ENCODE results near the gene NTRK1.
A peak's percentile ranks its signal among the peaks of the same experiment; 100 is the strongest.

The NTRK1 gene

DNA sequence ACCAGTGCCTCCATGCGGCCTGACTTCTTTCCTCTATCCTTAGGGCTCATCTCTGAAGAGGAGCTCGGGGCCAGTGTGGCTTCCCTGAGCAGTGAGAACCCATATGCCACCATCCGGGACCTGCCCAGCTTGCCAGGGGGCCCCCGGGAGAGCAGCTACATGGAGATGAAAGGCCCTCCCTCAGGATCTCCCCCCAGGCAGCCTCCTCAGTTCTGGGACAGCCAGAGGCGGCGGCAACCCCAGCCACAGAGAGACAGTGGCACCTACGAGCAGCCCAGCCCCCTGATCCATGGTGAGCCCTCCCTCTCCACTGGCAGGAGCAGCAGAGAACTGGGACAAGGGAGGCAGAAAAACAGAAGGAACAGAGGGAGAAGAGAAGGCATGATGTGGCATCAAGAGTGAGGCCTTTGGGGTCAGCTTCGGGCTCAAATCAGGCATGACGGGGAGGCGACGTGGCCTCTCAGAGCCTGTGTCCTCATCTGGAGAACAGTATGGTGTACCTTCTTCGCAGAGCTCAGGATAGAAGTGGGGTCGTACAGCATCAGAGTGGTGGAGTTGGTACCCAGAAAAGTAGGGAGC is 53.2 kb downstream of the NTRK1 start:
- WGBS (ENCODE audit: insufficient coverage) = 95% methylated on average over 13 of the region's 13 CpGs
- Histone ChIP-seq H3K27me3 (replicated peaks in 2 of 5; ENCODE audit: control insufficient read depth in 4 of 5, insufficient read depth in 5 of 5, low read length in 4 of 5) (no peaks in the 10 kb centered on the region), H3K36me3 (ENCODE audit: control insufficient read depth in 4 of 4, insufficient read depth in 4 of 4, low read length in 3 of 4) (peaks cover 0 to 57% (median 15%) of the 10 kb centered on the region in 4 experiments), H3K27ac (ENCODE audit: insufficient read depth in 1 of 2, low read depth in 1 of 2, low read length in 2 of 2, poor library complexity in 1 of 2, severe bottlenecking in 2 of 2) (peak overlapping the region in 1 of 2 experiments; percentile 58), H3K4me1 (ENCODE audit: control extremely low read depth in 1 of 4, control insufficient read depth in 4 of 4, insufficient read depth in 4 of 4, low read length in 3 of 4) (peaks cover 0 to 38% (median 12%) of the 10 kb centered on the region in 4 experiments), H3K4me3 (ENCODE audit: control insufficient read depth in 1 of 7, extremely low read depth in 1 of 7, insufficient read depth in 4 of 7, low read depth in 2 of 7, low read length in 6 of 7) (peak overlapping the region in 1 of 7 experiments; percentile 23), H3K9me3 (ENCODE audit: control extremely low read depth in 1 of 5, control insufficient read depth in 4 of 5, insufficient read depth in 2 of 5, low read depth in 1 of 5, low read length in 4 of 5) (no peaks in the 10 kb centered on the region)
- POLR2A ChIA-PET = no interaction called here
- no peak for DNase-seq
- CTCF ChIA-PET = interaction anchor here (0.6 to 5.9 kb wide), 5 partner anchors 8 to 160 kb away, joined by 3 to 48 read pairs (median 4); partner anchors contain the start of gene LRRC71

DNA sequence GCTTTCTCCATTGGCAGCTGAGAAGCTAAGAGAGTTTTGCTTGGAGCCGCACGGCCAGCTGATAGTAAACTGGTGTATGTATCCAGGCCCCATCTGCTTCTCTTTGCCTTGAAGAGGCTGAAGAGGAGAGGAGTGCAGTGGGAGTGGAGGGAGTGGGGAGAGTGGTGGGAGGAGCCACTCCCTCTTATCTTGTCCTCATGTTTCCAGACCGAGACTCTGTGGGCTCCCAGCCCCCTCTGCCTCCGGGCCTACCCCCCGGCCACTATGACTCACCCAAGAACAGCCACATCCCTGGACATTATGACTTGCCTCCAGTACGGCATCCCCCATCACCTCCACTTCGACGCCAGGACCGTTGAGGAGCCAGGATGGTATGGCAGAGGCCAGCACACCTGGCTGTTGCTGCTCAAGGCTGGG is 53.8 kb downstream of the NTRK1 start:
- DNase-seq = no peak
- H3K36me3 ChIP-seq (ENCODE audit: control insufficient read depth in 4 of 4, insufficient read depth in 4 of 4, low read length in 3 of 4) = peaks cover 0 to 52% (median 15%) of the 10 kb centered on the region in 4 experiments
- H3K4me1 ChIP-seq (ENCODE audit: control extremely low read depth in 1 of 4, control insufficient read depth in 4 of 4, insufficient read depth in 4 of 4, low read length in 3 of 4) = peaks cover 0 to 38% (median 12%) of the 10 kb centered on the region in 4 experiments
- ChIA-PET CTCF (interaction anchor here (5.9 kb wide), 1 partner anchor 8 kb away, joined by 48 read pairs; the partner anchor contains the start of gene LRRC71), POLR2A (no interaction called here)
- H3K9me3 ChIP-seq (ENCODE audit: control extremely low read depth in 1 of 5, control insufficient read depth in 4 of 5, insufficient read depth in 2 of 5, low read depth in 1 of 5, low read length in 4 of 5) = no peaks in the 10 kb centered on the region
- no peaks in the 10 kb centered on the region for H3K27me3 ChIP-seq (replicated peaks in 2 of 5; ENCODE audit: control insufficient read depth in 4 of 5, insufficient read depth in 5 of 5, low read length in 4 of 5)
- peak overlapping the region in 1 of 2 experiments; percentile 58 for H3K27ac ChIP-seq (ENCODE audit: insufficient read depth in 1 of 2, low read depth in 1 of 2, low read length in 2 of 2, poor library complexity in 1 of 2, severe bottlenecking in 2 of 2)
- 96% methylated on average over 9 of the region's 9 CpGs for WGBS (ENCODE audit: insufficient coverage)
- H3K4me3 ChIP-seq (ENCODE audit: control insufficient read depth in 1 of 7, extremely low read depth in 1 of 7, insufficient read depth in 4 of 7, low read depth in 2 of 7, low read length in 6 of 7) = no peak overlapping the region

DNA sequence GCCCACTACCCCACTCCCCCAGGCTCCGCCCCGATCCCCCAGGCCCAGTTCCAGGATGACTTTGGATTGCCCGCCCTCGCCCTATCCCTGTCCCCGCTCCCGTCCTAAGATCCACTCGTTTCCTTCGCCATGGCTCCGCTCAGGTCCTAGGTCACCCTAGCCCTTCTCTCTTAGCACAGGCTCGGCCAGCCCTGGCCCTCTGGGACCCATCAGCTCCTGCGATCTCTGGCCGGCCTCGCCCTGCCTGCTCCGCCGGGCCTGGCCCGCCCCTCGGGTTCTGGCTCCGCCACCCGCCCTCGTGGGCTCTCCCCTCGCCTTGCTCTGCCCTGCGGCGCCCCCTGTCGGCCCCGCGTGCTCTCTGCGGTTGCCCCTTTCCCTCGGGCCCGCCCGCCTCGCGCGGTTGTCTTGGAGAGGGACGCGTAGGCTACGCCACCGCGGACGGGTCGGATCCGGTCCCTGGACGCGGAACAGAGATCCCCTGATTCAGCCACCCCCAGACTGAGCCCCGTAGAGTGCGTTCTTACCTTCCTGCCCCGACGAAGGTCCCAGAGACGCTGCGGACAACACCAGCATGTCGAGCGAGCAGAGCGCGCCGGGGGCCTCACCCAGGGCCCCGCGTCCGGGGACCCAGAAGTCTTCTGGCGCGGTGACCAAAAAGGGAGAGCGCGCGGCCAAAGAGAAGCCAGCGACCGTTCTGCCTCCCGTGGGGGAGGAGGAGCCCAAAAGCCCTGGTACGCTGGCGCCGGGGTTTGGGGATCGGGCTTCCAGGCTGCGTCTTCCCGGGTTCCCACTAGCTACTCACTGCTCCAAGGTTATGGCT is 59.8 kb downstream of the NTRK1 start, which contains the start of gene LRRC71:
TSS of gene LRRC71 (plus strand) at position 400 of the 820 bp plus-strand sequence. CDS start at position 572, 172 bp downstream.
- DNase-seq = peak; percentile 82 to 87 (median 84)
- 10% methylated on average over 60 of the region's 71 CpGs for WGBS (ENCODE audit: insufficient coverage)
- H3K4me1 ChIP-seq (ENCODE audit: control extremely low read depth in 1 of 4, control insufficient read depth in 4 of 4, insufficient read depth in 4 of 4, low read length in 3 of 4) = peaks cover 0 to 27% (median 17%) of the 10 kb centered on the region in 4 experiments
- H3K4me3 ChIP-seq (ENCODE audit: control insufficient read depth in 1 of 7, extremely low read depth in 1 of 7, insufficient read depth in 4 of 7, low read depth in 2 of 7, low read length in 6 of 7) = peak within 1 kb of the TSS in 4 of 7 experiments; percentile 8 to 50 (median 37)
- H3K36me3 ChIP-seq (ENCODE audit: control insufficient read depth in 4 of 4, insufficient read depth in 4 of 4, low read length in 3 of 4) = peaks cover 0 to 15% (median under 1%) of the 10 kb centered on the region in 4 experiments
- POLR2A ChIA-PET = interaction anchor here (0.7 kb wide), 2 partner anchors 164 to 386 kb away, joined by 3 to 5 read pairs; no protein-coding TSS in a partner anchor
- CTCF ChIA-PET = interaction anchor here (0.8 to 14.3 kb wide), 11 partner anchors 8 to 231 kb away, joined by 3 to 201 read pairs (median 4); partner anchors contain the start of gene PEAR1
- H3K27ac ChIP-seq (ENCODE audit: insufficient read depth in 1 of 2, low read depth in 1 of 2, low read length in 2 of 2, poor library complexity in 1 of 2, severe bottlenecking in 2 of 2) = no peak within 1 kb of the TSS
- no peaks in the 10 kb centered on the region for H3K9me3 ChIP-seq (ENCODE audit: control extremely low read depth in 1 of 5, control insufficient read depth in 4 of 5, insufficient read depth in 2 of 5, low read depth in 1 of 5, low read length in 4 of 5)
- H3K27me3 ChIP-seq (replicated peaks in 2 of 5; ENCODE audit: control insufficient read depth in 4 of 5, insufficient read depth in 5 of 5, low read length in 4 of 5) = peaks cover 12 to 56% (median 39%) of the 10 kb centered on the region in 5 experiments

DNA sequence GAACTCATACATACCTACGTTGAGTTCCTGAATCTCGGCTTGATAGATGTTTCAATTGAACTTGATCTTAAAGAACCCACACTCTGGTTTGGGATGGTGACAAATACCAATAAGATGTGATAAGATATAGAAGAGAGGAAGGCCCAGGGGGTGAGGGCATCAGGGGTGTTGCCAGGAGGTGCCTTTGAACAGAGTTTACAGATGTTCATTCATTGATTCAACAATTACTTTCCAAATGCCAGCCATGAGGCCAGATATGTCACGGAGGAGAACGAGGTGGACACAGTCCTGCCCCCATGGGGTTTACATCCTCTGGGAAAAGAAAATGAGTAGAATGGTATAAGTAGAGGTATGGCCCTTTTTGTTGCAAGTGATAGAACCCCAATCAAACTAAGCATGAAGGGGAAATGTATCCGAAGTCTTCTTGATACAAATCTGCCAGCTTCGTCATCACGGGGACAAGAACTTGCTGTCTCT is 60.4 kb downstream of the NTRK1 start:
- CTCF ChIA-PET = interaction anchor here (1.2 to 14.3 kb wide), 9 partner anchors 9 to 232 kb away, joined by 3 to 201 read pairs (median 5); partner anchors contain the start of gene PEAR1
- H3K9me3 ChIP-seq (ENCODE audit: control extremely low read depth in 1 of 5, control insufficient read depth in 4 of 5, insufficient read depth in 2 of 5, low read depth in 1 of 5, low read length in 4 of 5) = no peaks in the 10 kb centered on the region
- H3K4me1 ChIP-seq (ENCODE audit: control extremely low read depth in 1 of 4, control insufficient read depth in 4 of 4, insufficient read depth in 4 of 4, low read length in 3 of 4) = peaks cover 0 to 33% (median 23%) of the 10 kb centered on the region in 4 experiments
- peaks cover 0 to 9% (median 0%) of the 10 kb centered on the region in 4 experiments for H3K36me3 ChIP-seq (ENCODE audit: control insufficient read depth in 4 of 4, insufficient read depth in 4 of 4, low read length in 3 of 4)
- no peak for DNase-seq
- peaks cover 12 to 58% (median 40%) of the 10 kb centered on the region in 5 experiments for H3K27me3 ChIP-seq (replicated peaks in 2 of 5; ENCODE audit: control insufficient read depth in 4 of 5, insufficient read depth in 5 of 5, low read length in 4 of 5)
- 62% methylated on average over 7 of the region's 7 CpGs for WGBS (ENCODE audit: insufficient coverage)
- peak overlapping the region in 1 of 7 experiments; percentile 50 for H3K4me3 ChIP-seq (ENCODE audit: control insufficient read depth in 1 of 7, extremely low read depth in 1 of 7, insufficient read depth in 4 of 7, low read depth in 2 of 7, low read length in 6 of 7)
- POLR2A ChIA-PET = interaction anchor here (0.7 kb wide), 1 partner anchor 164 kb away, joined by 3 read pairs; no protein-coding TSS in a partner anchor
- H3K27ac ChIP-seq (ENCODE audit: insufficient read depth in 1 of 2, low read depth in 1 of 2, low read length in 2 of 2, poor library complexity in 1 of 2, severe bottlenecking in 2 of 2) = no peak overlapping the region

DNA sequence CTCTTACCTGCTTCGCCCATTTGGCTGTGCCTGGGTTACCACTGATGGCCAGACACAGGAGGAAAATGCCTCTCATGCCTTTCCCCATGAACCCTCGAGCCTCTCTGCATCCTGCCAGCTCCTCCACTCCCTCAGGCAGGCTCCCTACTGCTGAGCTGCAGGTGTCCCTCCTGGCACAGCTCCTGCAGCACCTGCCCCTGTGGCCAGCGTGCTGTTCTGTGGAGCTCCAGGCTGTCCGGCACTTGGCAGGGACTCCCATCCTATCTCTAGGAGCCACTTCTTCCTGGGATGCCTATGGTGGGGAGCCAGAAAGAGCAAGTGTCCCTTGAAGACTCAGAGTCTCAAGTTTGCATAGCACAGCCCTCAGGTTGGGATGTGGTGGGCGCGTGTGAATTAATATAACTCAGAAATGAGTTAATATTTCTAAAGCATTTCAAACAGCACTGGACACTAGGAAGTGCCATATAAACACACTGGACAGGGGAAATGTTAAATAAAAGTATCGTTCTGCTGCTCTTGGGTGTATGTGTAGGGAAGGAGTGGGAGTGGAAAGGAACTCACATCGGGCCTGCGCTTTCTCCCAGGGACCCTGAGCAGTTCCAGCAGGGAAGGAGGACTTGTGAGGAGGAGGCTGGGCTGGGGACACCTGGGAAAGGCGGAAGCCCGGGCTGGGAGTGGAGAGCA is 62.5 kb downstream of the NTRK1 start:
- DNase-seq = no peak
- Histone ChIP-seq H3K27me3 (replicated peaks in 2 of 5; ENCODE audit: control insufficient read depth in 4 of 5, insufficient read depth in 5 of 5, low read length in 4 of 5) (peaks cover 12 to 72% (median 47%) of the 10 kb centered on the region in 5 experiments), H3K36me3 (ENCODE audit: control insufficient read depth in 4 of 4, insufficient read depth in 4 of 4, low read length in 3 of 4) (no peaks in the 10 kb centered on the region), H3K27ac (ENCODE audit: insufficient read depth in 1 of 2, low read depth in 1 of 2, low read length in 2 of 2, poor library complexity in 1 of 2, severe bottlenecking in 2 of 2) (no peak overlapping the region), H3K9me3 (ENCODE audit: control extremely low read depth in 1 of 5, control insufficient read depth in 4 of 5, insufficient read depth in 2 of 5, low read depth in 1 of 5, low read length in 4 of 5) (no peaks in the 10 kb centered on the region), H3K4me1 (ENCODE audit: control extremely low read depth in 1 of 4, control insufficient read depth in 4 of 4, insufficient read depth in 4 of 4, low read length in 3 of 4) (peaks cover 0 to 52% (median 38%) of the 10 kb centered on the region in 4 experiments), H3K4me3 (ENCODE audit: control insufficient read depth in 1 of 7, extremely low read depth in 1 of 7, insufficient read depth in 4 of 7, low read depth in 2 of 7, low read length in 6 of 7) (no peak overlapping the region)
- WGBS (ENCODE audit: insufficient coverage) = 16% methylated on average over 6 of the region's 11 CpGs
- POLR2A ChIA-PET = no interaction called here
- CTCF ChIA-PET = interaction anchor here (1.0 to 14.3 kb wide), 8 partner anchors 11 to 126 kb away, joined by 3 to 201 read pairs (median 4); partner anchors contain the start of genes NTRK1 and PEAR1

DNA sequence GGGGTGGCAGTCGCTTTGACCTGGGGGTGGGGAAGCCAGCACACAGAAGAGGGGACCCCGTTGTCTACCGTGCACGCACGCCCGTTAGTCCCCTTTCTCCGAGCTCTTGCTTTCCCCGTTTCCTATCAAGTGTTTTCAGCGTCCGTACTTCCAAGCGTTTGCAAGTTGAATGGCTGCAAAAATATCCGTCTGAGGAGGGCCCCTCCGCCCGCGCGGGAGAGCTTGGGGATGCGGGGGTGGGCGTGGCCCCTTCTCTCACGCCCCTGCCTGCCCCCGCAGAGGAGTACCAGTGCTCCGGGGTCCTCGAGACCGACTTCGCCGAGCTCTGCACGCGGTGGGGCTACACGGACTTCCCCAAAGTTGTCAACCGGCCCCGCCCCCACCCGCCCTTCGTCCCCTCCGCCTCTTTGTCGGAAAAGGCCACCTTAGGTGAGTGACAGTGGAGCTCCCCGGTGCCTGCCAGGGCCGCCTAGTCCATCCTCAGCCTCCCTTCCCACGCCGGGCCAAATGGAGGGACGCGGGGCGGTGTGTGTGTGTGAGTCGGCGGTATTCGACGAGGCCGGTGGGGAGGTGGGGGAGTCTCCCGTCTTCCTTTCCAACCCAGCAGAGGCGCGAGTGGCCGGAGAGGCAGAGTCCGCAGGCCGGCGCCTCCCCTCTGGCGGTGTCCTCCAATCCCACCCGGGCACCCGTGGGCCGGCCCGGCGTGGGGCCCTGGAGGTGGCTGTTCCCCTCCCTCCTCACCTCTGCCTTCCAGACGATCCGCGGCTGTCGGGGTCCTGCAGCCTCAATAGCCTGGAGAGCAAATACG is 63.2 kb downstream of the NTRK1 start:
- POLR2A ChIA-PET = no interaction called here
- H3K27me3 ChIP-seq (replicated peaks in 2 of 5; ENCODE audit: control insufficient read depth in 4 of 5, insufficient read depth in 5 of 5, low read length in 4 of 5) = peaks cover 12 to 80% (median 47%) of the 10 kb centered on the region in 5 experiments
- CTCF ChIA-PET = interaction anchor here (0.9 to 14.3 kb wide), 9 partner anchors 12 to 198 kb away, joined by 3 to 201 read pairs (median 3); partner anchors contain the start of genes ISG20L2, METTL25B, NTRK1 and PEAR1

More for the DNA sequence above, 63.2 kb downstream of the NTRK1 start:
- no peak overlapping the region for H3K27ac ChIP-seq (ENCODE audit: insufficient read depth in 1 of 2, low read depth in 1 of 2, low read length in 2 of 2, poor library complexity in 1 of 2, severe bottlenecking in 2 of 2)
- no peaks in the 10 kb centered on the region for H3K9me3 ChIP-seq (ENCODE audit: control extremely low read depth in 1 of 5, control insufficient read depth in 4 of 5, insufficient read depth in 2 of 5, low read depth in 1 of 5, low read length in 4 of 5)
- H3K4me3 ChIP-seq (ENCODE audit: control insufficient read depth in 1 of 7, extremely low read depth in 1 of 7, insufficient read depth in 4 of 7, low read depth in 2 of 7, low read length in 6 of 7) = no peak overlapping the region
- DNase-seq = peak in 2 of 3 donors; percentile 64
- H3K4me1 ChIP-seq (ENCODE audit: control extremely low read depth in 1 of 4, control insufficient read depth in 4 of 4, insufficient read depth in 4 of 4, low read length in 3 of 4) = peaks cover 0 to 53% (median 39%) of the 10 kb centered on the region in 4 experiments
- H3K36me3 ChIP-seq (ENCODE audit: control insufficient read depth in 4 of 4, insufficient read depth in 4 of 4, low read length in 3 of 4) = no peaks in the 10 kb centered on the region
- 2% methylated on average over 47 of the region's 64 CpGs for WGBS (ENCODE audit: insufficient coverage)

All from common myeloid progenitor, CD34-positive (primary cell).